NCI-H1048 (cell line): ENCODE data around the gene ATP8B2.
"Not testable (repeated sequence)": the region's sequence is repeated elsewhere in the genome, so short reads cannot be mapped to it uniquely, and the experiment has no call there.

ENCODE experiments used
- DNase-seq: peaks from one replicate; lab custom pipeline; 2025; lab: John Stamatoyannopoulos, UW

ATP8B2 gene

GRCh38 chr1:154324669-154325582 is at the start of gene ATP8B2:
TSS of gene ATP8B2 (plus strand) at chr1:154325525. CDS start at chr1:154328142, 2,617 bp downstream.
- DNase-seq: peak; percentile 85

- DNase-seq: no peak
These were observed 48.5 kb upstream of the ATP8B2 start for GRCh38 chr1:154276797-154277196.

- DNase-seq: not testable (repeated sequence)
These were observed 37.7 kb upstream of the ATP8B2 start for GRCh38 chr1:154287591-154287990.

- DNase-seq: no peak
These were observed 36.7 kb upstream of the ATP8B2 start for GRCh38 chr1:154288661-154289060.

- no peak for DNase-seq
These were observed 34.4 kb upstream of the ATP8B2 start for GRCh38 chr1:154290921-154291320.

- DNase-seq: no peak
These were observed 29.7 kb upstream of the ATP8B2 start for GRCh38 chr1:154295408-154296235.

- no peak for DNase-seq
These were observed 23.7 kb upstream of the ATP8B2 start for GRCh38 chr1:154301582-154301981.

- DNase-seq: no peak
These were observed 20.5 kb upstream of the ATP8B2 start for GRCh38 chr1:154304664-154305337.

- DNase-seq: no peak
These were observed 19.2 kb upstream of the ATP8B2 start for GRCh38 chr1:154306151-154306550.

- not testable (repeated sequence) for DNase-seq
These were observed 17.6 kb upstream of the ATP8B2 start for GRCh38 chr1:154307670-154308270.

- DNase-seq: not testable (repeated sequence)
These were observed 16.2 kb upstream of the ATP8B2 start for GRCh38 chr1:154309136-154309535.

- DNase-seq: not testable (repeated sequence)
These were observed 12.9 kb upstream of the ATP8B2 start for GRCh38 chr1:154312229-154313065.

- no peak for DNase-seq
These were observed 12.3 kb upstream of the ATP8B2 start for GRCh38 chr1:154313066-154313356.

GRCh38 chr1:154314226-154314625 is 11.1 kb upstream of the ATP8B2 start:
- not testable (repeated sequence) for DNase-seq

GRCh38 chr1:154316704-154317103 is 8.6 kb upstream of the ATP8B2 start:
- DNase-seq: no peak

GRCh38 chr1:154318386-154318785 is 6.9 kb upstream of the ATP8B2 start:
- no peak for DNase-seq

GRCh38 chr1:154320882-154321608 is 4.3 kb upstream of the ATP8B2 start, which contains the start of gene AQP10:
TSS of gene AQP10 (plus strand) at chr1:154321093. CDS start at chr1:154321156, 63 bp downstream.
- no peak for DNase-seq

GRCh38 chr1:154321609-154321934 is 3.8 kb upstream of the ATP8B2 start:
- not testable (repeated sequence) for DNase-seq

GRCh38 chr1:154323493-154323892 is 1.8 kb upstream of the ATP8B2 start:
- DNase-seq: no peak

GRCh38 chr1:154324241-154324640 is 1.1 kb upstream of the ATP8B2 start:
- DNase-seq: no peak
